K562 (cell line): ENCODE measurements around the gene BATF. TPM values are rescaled to one million over a fixed set of nuclear protein-coding genes. Genes with fewer than 3 reads are reported as not detected.

Experiments used
- ATAC-seq: fragments of 200-7000 bp; cut with Tn5 transposase; 3 replicates; pipeline ENCODE4 v1.9.1; 2020; ENCODE audit warnings: moderate library complexity
- BruUV-seq: library from RNA; stranded (reverse); fragments of 400-500 nt; replicated peaks from 2 replicates; lab custom pipeline; 2021; lab: Mats Ljungman, UMichigan
- CTCF ChIA-PET: fragments of 300-600 bp; formaldehyde crosslinking; extraction: SDS; loops from one replicate; lab custom pipeline; 2021; ENCODE audit warnings: low intra/inter-chr PET ratio; lab: Yijun Ruan, JAX
- POLR2A ChIA-PET: fragments of 300-600, 350-650 bp; sonication (Branson Sonifier 250); formaldehyde crosslinking; extraction: SDS; loops from one replicate; lab custom pipeline; 2021; ENCODE audit warnings: antibody characterized with exemption, inconsistent platforms; lab: Yijun Ruan, JAX
- DNase-seq, 4 experiments: peaks; one replicate each; pipeline versions ENCODE4 v3.0.0 to v3.0.0-alpha.2; 2011 to 2018; ENCODE audit warnings: low spot score in 3 of 4, mixed read lengths in 3 of 4; ENCODE audit errors: extremely low read depth in 1 of 4
- FAIRE-seq: peaks from 2 replicates; lab custom pipeline; 2011; peaks lifted over from hg19 to GRCh38; lab: Jason Lieb, UNC
- H2AFZ ChIP-seq: 2 replicates; pipeline ENCODE4 v1.6.0; 2011; ENCODE audit warnings: low read depth, low read length, control low read depth, inconsistent platforms
- H3K27ac ChIP-seq: fragments of 200-600 bp; 3 replicates; pipeline ENCODE4 v1.8.0; 2011; ENCODE audit warnings: low read depth, mild to moderate bottlenecking, control low read depth, inconsistent platforms, low read length, moderate library complexity, mixed read lengths; ENCODE audit errors: extremely low read depth
- H3K27me3 ChIP-seq, 2 experiments: fragments of 300-600 bp in 1 of 2; 2 replicates in 1 of 2; 3 replicates in 1 of 2; pipeline versions ENCODE4 v1.6.0 to v1.8.0; 2011; ENCODE audit warnings: inconsistent platforms in 2 of 2, low read length in 2 of 2, mild to moderate bottlenecking in 1 of 2, mixed read lengths in 1 of 2, moderate library complexity in 1 of 2; ENCODE audit not compliant: control insufficient read depth in 2 of 2, insufficient read depth in 2 of 2
- H3K36me3 ChIP-seq: fragments of 300-600 bp; 3 replicates; pipeline ENCODE4 v1.8.0; 2011; ENCODE audit warnings: mild to moderate bottlenecking, low read length, inconsistent platforms; ENCODE audit not compliant: control insufficient read depth, insufficient read depth
- H3K4me1 ChIP-seq, 2 experiments: fragments of 200-600 bp in 1 of 2; replicated peaks in 1 of 2; 2 replicates in 1 of 2; 3 replicates in 1 of 2; pipeline versions ENCODE4 v1.5.1 to v1.8.0; 2011; ENCODE audit warnings: inconsistent platforms in 2 of 2, low read length in 2 of 2, mild to moderate bottlenecking in 1 of 2, mixed read lengths in 1 of 2, moderate library complexity in 1 of 2; ENCODE audit not compliant: control insufficient read depth in 2 of 2, insufficient read depth in 2 of 2
- H3K4me2 ChIP-seq: 2 replicates; pipeline ENCODE4 v1.6.1; 2011; ENCODE audit warnings: low read length, control low read depth, inconsistent platforms, mixed read lengths; ENCODE audit not compliant: insufficient read depth
- H3K4me3 ChIP-seq: fragments of 200-600 bp; sonication (generic), shearing (Covaris generic); 2 replicates; pipeline ENCODE4 v1.5.1; 2016; ENCODE audit warnings: control low read depth, inconsistent platforms
- H3K79me2 ChIP-seq: fragments of 200-600 bp; 3 replicates; pipeline ENCODE4 v1.8.0; 2011; ENCODE audit warnings: low read length, inconsistent platforms; ENCODE audit not compliant: control insufficient read depth, insufficient read depth
- H3K9ac ChIP-seq, 2 experiments: 2 replicates each; pipeline versions ENCODE4 v1.6.0 to v1.6.1; 2011; ENCODE audit warnings: low read depth in 2 of 2, low read length in 2 of 2, control low read depth in 1 of 2, inconsistent platforms in 1 of 2, mild to moderate bottlenecking in 1 of 2, mixed read lengths in 1 of 2; ENCODE audit not compliant: insufficient read depth in 1 of 2
- H3K9me1 ChIP-seq: one replicate; pipeline ENCODE4 v1.6.0; 2011; ENCODE audit warnings: inconsistent platforms, mild to moderate bottlenecking, low read length, moderate library complexity; ENCODE audit not compliant: control insufficient read depth, insufficient read depth
- H3K9me3 ChIP-seq: replicated peaks from 2 replicates; pipeline ENCODE4 v1.5.1; 2011; ENCODE audit warnings: low read depth, low read length, inconsistent platforms; ENCODE audit not compliant: control insufficient read depth, insufficient read depth
- H4K20me1 ChIP-seq: replicated peaks from 2 replicates; pipeline ENCODE4 v1.6.1; 2011; ENCODE audit warnings: low read length, inconsistent platforms, mixed read lengths; ENCODE audit not compliant: control insufficient read depth, insufficient read depth
- C11orf30 ChIP-seq: fragments of 450-650 bp; IDR thresholded peaks from 2 replicates; pipeline ENCODE4 v1.6.1; 2016; ENCODE audit warnings: low read depth, mild to moderate bottlenecking
- MEIS2 ChIP-seq: fragments of 450-650 bp; IDR thresholded peaks from 2 replicates; pipeline ENCODE4 v1.6.1; 2014; ENCODE audit warnings: mild to moderate bottlenecking; ENCODE audit not compliant: partially characterized antibody
- SIN3B ChIP-seq: fragments of 450-650 bp; IDR thresholded peaks from 2 replicates; pipeline ENCODE4 v1.6.1; 2017; ENCODE audit warnings: low read depth, mild to moderate bottlenecking, moderate library complexity
- TCF3 ChIP-seq: sonication (generic); formaldehyde crosslinking; IDR thresholded peaks from 2 replicates; pipeline ENCODE4 v1.4.0; 2020; ENCODE audit warnings: mild to moderate bottlenecking, missing genetic modification reagents
- ZNF316 ChIP-seq: fragments of 450-650 bp; IDR thresholded peaks from 2 replicates; pipeline ENCODE4 v1.6.1; 2016
- WGBS: fragments of 100-300 bp; shearing (Covaris generic); methylation state at CpG from one replicate; pipeline ENCODE4 v1.1.6; 2016; ENCODE audit warnings: low coverage, mixed read lengths; ENCODE audit not compliant: insufficient coverage; ENCODE audit errors: missing lambda C conversion rate; 5-methylcytosine and 5-hydroxymethylcytosine counted together
- in situ Hi-C: fragments of 300-500 bp; cut with MboI; formaldehyde crosslinking; loops from 4 replicates; pipeline ENCODE4 v1.15.0; 2018; ENCODE audit warnings: inconsistent platforms, mixed read lengths
- intact Hi-C: fragments of 100-400 bp; cut with micrococcal nuclease; formaldehyde crosslinking; loops from 2 replicates; pipeline ENCODE4 v1.14.2; 2022
- polyA plus RNA-seq, 8 experiments: library from polyadenylated mRNA; depleted of rRNA in 4 of 8; stranded (reverse) in 5 of 8; unstranded in 3 of 8; fragments of >200 nt; fragmentation: Nextera tagmentation in 2 of 8; fragmentation: Illumina TruSeq in 1 of 8; extraction: Ambion mirVana in 2 of 8; extraction: Trizol in 1 of 8; gene quantifications; 2 replicates each; pipeline versions ENCODE4 v1.2.1 to v1.2.3, GENCODE V29; 2011 to 2014; ENCODE audit warnings: inconsistent platforms in 1 of 8, missing spikeins in 1 of 8
- total RNA-seq, 7 experiments: library from RNA; depleted of rRNA in 6 of 7; stranded (reverse); fragments of >200 nt in 6 of 7; fragmentation: Illumina TruSeq in 2 of 7; extraction: Trizol in 2 of 7; gene quantifications; 2 replicates each; pipeline versions ENCODE4 v1.2.1 to v1.2.3, GENCODE V29; 2011 to 2021; ENCODE audit warnings: low replicate concordance in 1 of 7
- TF ChIP-seq, protein P1 (sequence below), 2 experiments: IDR thresholded peaks in 1 of 2; conservative IDR thresholded peaks in 1 of 2; 2 replicates each; pipeline ENCODE4 v1.6.1; 2016; ENCODE audit warnings: low read depth in 2 of 2, mild to moderate bottlenecking in 1 of 2, missing compliant biosample characterization in 1 of 2, missing genetic modification characterization in 1 of 2, moderate library complexity in 1 of 2
- TF ChIP-seq, protein P2 (sequence below): fragments of 250-450 bp; sonication (Bioruptor Pico); IDR thresholded peaks from 2 replicates; pipeline ENCODE4 v1.4.0; 2020; ENCODE audit warnings: borderline replicate concordance

The BATF gene
- total and polyA plus RNA-seq, 9 of the 15 experiments (the other 6 are each of a cell fraction or from before 2014, with no cell fraction given): 0.13 to 2.1 (median 0.55) TPM; not detected in 2

DNA sequence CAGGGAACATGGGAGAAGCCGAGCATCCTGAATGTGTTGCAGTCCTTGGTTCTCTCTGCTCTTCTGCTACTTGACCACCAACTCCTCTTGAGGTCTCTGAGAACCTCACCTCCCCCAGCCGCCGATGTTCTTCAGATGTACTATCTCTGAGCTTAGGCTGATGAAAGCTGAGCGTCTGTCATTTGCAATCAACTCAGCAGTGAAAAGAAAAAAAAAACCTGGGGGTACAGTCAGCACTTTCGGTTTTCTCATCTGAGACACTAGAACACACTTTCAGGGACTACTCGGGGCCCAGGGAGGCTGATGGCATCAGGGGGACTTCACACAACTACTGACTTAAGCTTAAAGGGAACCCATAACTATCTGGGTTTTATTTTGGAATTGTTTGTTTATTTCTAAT is 46.5 kb downstream of the BATF start:
- intact Hi-C loops: no loop called here

More for the DNA sequence above, 46.5 kb downstream of the BATF start:
- DNase-seq (no peak), FAIRE-seq (no peak), ATAC-seq (no peak)
- 0% methylated on average over 5 of the region's 6 CpGs for WGBS
- Histone ChIP-seq H3K4me1 (no peaks in the 10 kb centered on the region), H3K4me3 (no peak overlapping the region), H3K9me3 (no peaks in the 10 kb centered on the region), H3K4me2 (no peak overlapping the region), H3K27ac (no peak overlapping the region), H3K9ac (no peak overlapping the region), H2AFZ (no peak overlapping the region), H3K36me3 (no peaks in the 10 kb centered on the region), H3K9me1 (no peaks in the 10 kb centered on the region), H3K27me3 (peaks cover 13 to 56% of the 10 kb centered on the region in 2 experiments; a peak in 4 of 5 replicates), H4K20me1 (no peaks in the 10 kb centered on the region), H3K79me2 (no peaks in the 10 kb centered on the region)
- TF ChIP-seq TCF3 (CRISPR knock-in tag): no peak
- TF ChIP-seq C11orf30: peak; percentile 17; the same call in 1 of the 2 replicates
- peak; percentile 16; the same call in 1 of the 2 replicates for TF ChIP-seq ZNF316
- TF ChIP-seq, protein P1, sequence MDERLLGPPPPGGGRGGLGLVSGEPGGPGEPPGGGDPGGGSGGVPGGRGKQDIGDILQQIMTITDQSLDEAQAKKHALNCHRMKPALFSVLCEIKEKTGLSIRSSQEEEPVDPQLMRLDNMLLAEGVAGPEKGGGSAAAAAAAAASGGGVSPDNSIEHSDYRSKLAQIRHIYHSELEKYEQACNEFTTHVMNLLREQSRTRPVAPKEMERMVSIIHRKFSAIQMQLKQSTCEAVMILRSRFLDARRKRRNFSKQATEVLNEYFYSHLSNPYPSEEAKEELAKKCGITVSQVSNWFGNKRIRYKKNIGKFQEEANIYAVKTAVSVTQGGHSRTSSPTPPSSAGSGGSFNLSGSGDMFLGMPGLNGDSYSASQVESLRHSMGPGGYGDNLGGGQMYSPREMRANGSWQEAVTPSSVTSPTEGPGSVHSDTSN (CRISPR knock-in tag; IDR thresholded peaks at IDR 0.05; ENCODE audit: low read depth): no peak
- TF ChIP-seq, protein P1 (tag; conservative IDR thresholded peaks at IDR 0.05; ENCODE audit: low read depth): peak; percentile 15; the same call in 1 of the 2 replicates
- no peak for TF ChIP-seq SIN3B
- TF ChIP-seq, protein P2, sequence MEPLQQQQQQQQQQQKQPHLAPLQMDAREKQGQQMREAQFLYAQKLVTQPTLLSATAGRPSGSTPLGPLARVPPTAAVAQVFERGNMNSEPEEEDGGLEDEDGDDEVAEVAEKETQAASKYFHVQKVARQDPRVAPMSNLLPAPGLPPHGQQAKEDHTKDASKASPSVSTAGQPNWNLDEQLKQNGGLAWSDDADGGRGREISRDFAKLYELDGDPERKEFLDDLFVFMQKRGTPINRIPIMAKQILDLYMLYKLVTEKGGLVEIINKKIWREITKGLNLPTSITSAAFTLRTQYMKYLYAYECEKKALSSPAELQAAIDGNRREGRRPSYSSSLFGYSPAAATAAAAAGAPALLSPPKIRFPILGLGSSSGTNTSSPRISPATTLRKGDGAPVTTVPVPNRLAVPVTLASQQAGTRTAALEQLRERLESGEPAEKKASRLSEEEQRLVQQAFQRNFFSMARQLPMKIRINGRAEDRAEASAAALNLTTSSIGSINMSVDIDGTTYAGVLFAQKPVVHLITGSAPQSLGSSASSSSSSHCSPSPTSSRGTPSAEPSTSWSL (CRISPR knock-in tag): no peak
- TF ChIP-seq MEIS2: peak; percentile 35
- CTCF ChIA-PET: no interaction called here
- no TSS peak for BruUV-seq
- POLR2A ChIA-PET: no interaction called here
- in situ Hi-C loops: loop anchor here (10.0 kb wide), 1 partner anchor 264 kb away; no protein-coding TSS in a partner anchor
